GM23338 (cell line): ENCODE results near the gene DNAH6.

Experiments used
- CTCF ChIP-seq, 2 experiments: fragments of 200-600 bp in 1 of 2; sonication (generic) in 1 of 2; conservative IDR thresholded peaks; 2 replicates each; pipeline versions ENCODE4 v1.5.1 to v1.6.1; 2016 to 2017; ENCODE audit warnings: antibody characterized with exemption in 2 of 2, low read depth in 2 of 2, mild to moderate bottlenecking in 2 of 2, moderate library complexity in 1 of 2
- ETS1 ChIP-seq: IDR thresholded peaks from 2 replicates; pipeline ENCODE4 v1.6.1; 2016; ENCODE audit warnings: antibody characterized with exemption
- EZH2 ChIP-seq: fragments of 200-600 bp; sonication (generic); IDR thresholded peaks from one replicate; pipeline ENCODE4 v1.8.0; 2017; ENCODE audit warnings: antibody characterized with exemption, mild to moderate bottlenecking, low read depth; ENCODE audit not compliant: unreplicated experiment
- EZH2phosphoT487 ChIP-seq: fragments of 200-600 bp; sonication (generic); IDR thresholded peaks from one replicate; pipeline ENCODE4 v1.8.1; 2018; ENCODE audit warnings: antibody characterized with exemption; ENCODE audit not compliant: unreplicated experiment
- JUNB ChIP-seq: IDR thresholded peaks from one replicate; pipeline ENCODE4 v1.6.1; 2016; ENCODE audit warnings: antibody characterized with exemption; ENCODE audit not compliant: unreplicated experiment
- NANOG ChIP-seq: IDR thresholded peaks from 2 replicates; pipeline ENCODE4 v1.6.1; 2016; ENCODE audit warnings: antibody characterized with exemption, borderline replicate concordance
- POLR2AphosphoS5 ChIP-seq: IDR thresholded peaks from 2 replicates; pipeline ENCODE4 v1.6.1; 2016; ENCODE audit warnings: antibody characterized with exemption, low read depth
- REST ChIP-seq: IDR thresholded peaks from one replicate; pipeline ENCODE4 v1.6.1; 2018; ENCODE audit warnings: antibody characterized with exemption; ENCODE audit not compliant: unreplicated experiment
- STAT1 ChIP-seq: IDR thresholded peaks from one replicate; pipeline ENCODE4 v1.6.1; 2016; ENCODE audit warnings: antibody characterized with exemption; ENCODE audit not compliant: unreplicated experiment
- ZNF114 ChIP-seq: fragments of 250-450 bp; sonication (Bioruptor Pico); IDR thresholded peaks from 2 replicates; pipeline ENCODE4 v1.5.0; 2020; ENCODE audit warnings: mild to moderate bottlenecking, moderate library complexity

GRCh38 chr2:84467389-84467788, 48.9 kb upstream of the DNAH6 start:
- TF ChIP-seq ETS1 (no peak), CTCF (conservative IDR thresholded peaks at IDR 0.05; ENCODE audit: low read depth in 2 of 2) (no peak), POLR2AphosphoS5 (no peak), EZH2 (no peak), NANOG (no peak), EZH2phosphoT487 (no peak), REST (no peak), JUNB (no peak), STAT1 (no peak), ZNF114 (CRISPR knock-in tag) (no peak)
